GM18507 (cell line): ENCODE measurements around the gene TCP10L.
"Not testable (repeated sequence)": the region's sequence is repeated elsewhere in the genome, so short reads cannot be mapped to it uniquely, and the experiment has no call there.

Experiments
- DNase-seq: peaks from one replicate; pipeline ENCODE4 v3.0.0; 2011; ENCODE audit warnings: low read depth; ENCODE audit not compliant: insufficient read length; ENCODE audit errors: extremely low spot score
- FAIRE-seq: peaks from 2 replicates; lab custom pipeline; 2011; peaks lifted over from hg19 to GRCh38; lab: Jason Lieb, UNC

TCP10L gene

GRCh38 chr21:32561476-32561875 lies 23.8 kb downstream of the TCP10L start:
- FAIRE-seq, DNase-seq: not testable (repeated sequence)

GRCh38 chr21:32560896-32561295 lies 24.4 kb downstream of the TCP10L start:
- DNase-seq: no peak
- FAIRE-seq: no peak

- DNase-seq (no peak), FAIRE-seq (no peak)
Measured at GRCh38 chr21:32559006-32559610, 26.2 kb downstream of the TCP10L start.

GRCh38 chr21:32558106-32558505 lies 27.2 kb downstream of the TCP10L start:
- DNase-seq (no peak), FAIRE-seq (no peak)

- no peak for FAIRE-seq
- no peak for DNase-seq
Measured at GRCh38 chr21:32554832-32555638, 30.3 kb downstream of the TCP10L start.

GRCh38 chr21:32549886-32550285 lies 35.4 kb downstream of the TCP10L start:
- FAIRE-seq: no peak
- no peak for DNase-seq

GRCh38 chr21:32549440-32549839 lies 35.9 kb downstream of the TCP10L start:
- FAIRE-seq: no peak
- DNase-seq: no peak

- FAIRE-seq: no peak
- no peak for DNase-seq
Measured at GRCh38 chr21:32548978-32549377, 36.3 kb downstream of the TCP10L start.

GRCh38 chr21:32547018-32547417 lies 38.3 kb downstream of the TCP10L start:
- FAIRE-seq (no peak), DNase-seq (no peak)

- DNase-seq: no peak
Measured at GRCh38 chr21:32545948-32546441, 39.3 kb downstream of the TCP10L start.

GRCh38 chr21:32544697-32545096 lies 40.6 kb downstream of the TCP10L start:
- DNase-seq (no peak), FAIRE-seq (no peak)

More at GRCh38 chr21:32545948-32546441, 39.3 kb downstream of the TCP10L start:
- no peak for FAIRE-seq

- no peak for DNase-seq
- FAIRE-seq: no peak
Measured at GRCh38 chr21:32543975-32544374, 41.3 kb downstream of the TCP10L start.

GRCh38 chr21:32543056-32543455 lies 42.3 kb downstream of the TCP10L start:
- not testable (repeated sequence) for DNase-seq, FAIRE-seq

GRCh38 chr21:32539378-32539777 lies 45.9 kb downstream of the TCP10L start:
- no peak for FAIRE-seq

GRCh38 chr21:32538147-32538792 lies 47.1 kb downstream of the TCP10L start:
- FAIRE-seq (no peak), DNase-seq (no peak)

More at GRCh38 chr21:32539378-32539777, 45.9 kb downstream of the TCP10L start:
- DNase-seq: no peak

GRCh38 chr21:32537569-32537881 lies 47.8 kb downstream of the TCP10L start:
- no peak for DNase-seq
- FAIRE-seq: no peak

- FAIRE-seq: no peak
Measured at GRCh38 chr21:32535612-32536011, 49.7 kb downstream of the TCP10L start.

GRCh38 chr21:32534113-32534512 lies 51.2 kb downstream of the TCP10L start:
- FAIRE-seq (no peak), DNase-seq (no peak)

More at GRCh38 chr21:32535612-32536011, 49.7 kb downstream of the TCP10L start:
- no peak for DNase-seq

GRCh38 chr21:32533611-32534010 lies 51.7 kb downstream of the TCP10L start:
- no peak for FAIRE-seq
- DNase-seq: no peak

GRCh38 chr21:32533053-32533452 lies 52.3 kb downstream of the TCP10L start:
- FAIRE-seq (no peak), DNase-seq (no peak)
